Measurements from ENCODE around the gene INSIG2. TPM values are rescaled to one million over a fixed set of nuclear protein-coding genes. Genes with fewer than 3 reads are reported as not detected.

INSIG2 gene
- total RNA-seq, 3 donors from 2014 or later: 14.6 to 27.8 (median 14.8) TPM

DNA sequence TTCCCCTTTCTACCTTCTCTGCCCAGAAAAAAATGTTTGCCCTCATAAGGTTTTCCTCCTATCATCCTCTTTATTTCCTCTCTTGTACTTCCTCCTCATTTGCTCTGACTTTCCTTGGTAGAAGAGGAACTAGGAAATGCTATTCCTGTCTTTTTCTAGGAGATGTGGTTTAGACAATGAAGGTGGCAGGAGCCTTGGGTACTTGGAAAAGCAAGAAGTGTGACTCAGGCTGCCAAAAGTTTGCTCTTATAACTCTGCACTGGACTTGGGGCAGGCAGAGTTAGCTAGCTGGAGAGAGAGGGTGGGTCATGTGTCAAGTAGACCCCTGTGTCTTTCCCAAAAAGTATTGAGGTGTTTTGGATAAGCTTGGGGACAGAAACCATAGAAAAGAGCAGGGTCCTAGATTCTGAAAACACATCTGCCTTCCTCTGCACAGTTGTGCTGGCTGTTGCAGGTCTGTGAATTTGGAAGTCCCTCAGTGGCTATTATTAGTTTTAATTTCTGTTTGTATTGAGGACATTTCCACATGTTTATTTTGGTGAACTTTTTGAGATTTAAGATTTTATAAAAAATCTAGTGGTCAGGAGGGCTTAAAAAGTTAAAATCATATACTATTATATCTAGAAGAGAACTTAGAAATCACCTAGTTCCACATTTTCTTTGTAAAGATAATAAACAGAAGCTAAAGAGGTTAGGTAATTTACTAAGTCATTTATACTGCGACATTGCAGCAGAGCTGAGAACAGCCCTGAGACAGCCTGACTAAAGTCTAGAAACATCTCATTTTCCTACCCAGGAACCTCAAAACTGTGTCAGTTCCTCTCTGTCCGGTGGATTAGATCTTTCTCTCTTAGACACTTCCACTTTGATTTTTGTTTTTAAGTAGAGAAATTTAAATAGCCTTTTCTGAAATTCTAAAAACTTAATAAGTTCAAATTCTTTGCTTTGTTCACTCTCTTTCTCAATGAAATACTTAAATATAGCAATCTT is 16.0 kb downstream of the INSIG2 start:
- H3K36me3 ChIP-seq (ENCODE audit: low read depth): no peaks in the 10 kb centered on the region
- no peaks in the 10 kb centered on the region for H3K9me3 ChIP-seq
- intact Hi-C loops (cut with DNase I, micrococcal nuclease): no loop called here
- no peaks in the 10 kb centered on the region for H3K4me1 ChIP-seq (ENCODE audit: low read depth)
- DNase-seq: no peak
- ATAC-seq: no peak
- no peak overlapping the region for H3K4me3 ChIP-seq
- TF ChIP-seq, protein P1, sequence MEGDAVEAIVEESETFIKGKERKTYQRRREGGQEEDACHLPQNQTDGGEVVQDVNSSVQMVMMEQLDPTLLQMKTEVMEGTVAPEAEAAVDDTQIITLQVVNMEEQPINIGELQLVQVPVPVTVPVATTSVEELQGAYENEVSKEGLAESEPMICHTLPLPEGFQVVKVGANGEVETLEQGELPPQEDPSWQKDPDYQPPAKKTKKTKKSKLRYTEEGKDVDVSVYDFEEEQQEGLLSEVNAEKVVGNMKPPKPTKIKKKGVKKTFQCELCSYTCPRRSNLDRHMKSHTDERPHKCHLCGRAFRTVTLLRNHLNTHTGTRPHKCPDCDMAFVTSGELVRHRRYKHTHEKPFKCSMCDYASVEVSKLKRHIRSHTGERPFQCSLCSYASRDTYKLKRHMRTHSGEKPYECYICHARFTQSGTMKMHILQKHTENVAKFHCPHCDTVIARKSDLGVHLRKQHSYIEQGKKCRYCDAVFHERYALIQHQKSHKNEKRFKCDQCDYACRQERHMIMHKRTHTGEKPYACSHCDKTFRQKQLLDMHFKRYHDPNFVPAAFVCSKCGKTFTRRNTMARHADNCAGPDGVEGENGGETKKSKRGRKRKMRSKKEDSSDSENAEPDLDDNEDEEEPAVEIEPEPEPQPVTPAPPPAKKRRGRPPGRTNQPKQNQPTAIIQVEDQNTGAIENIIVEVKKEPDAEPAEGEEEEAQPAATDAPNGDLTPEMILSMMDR (IDR thresholded peaks at IDR 0.05): no peak

DNA sequence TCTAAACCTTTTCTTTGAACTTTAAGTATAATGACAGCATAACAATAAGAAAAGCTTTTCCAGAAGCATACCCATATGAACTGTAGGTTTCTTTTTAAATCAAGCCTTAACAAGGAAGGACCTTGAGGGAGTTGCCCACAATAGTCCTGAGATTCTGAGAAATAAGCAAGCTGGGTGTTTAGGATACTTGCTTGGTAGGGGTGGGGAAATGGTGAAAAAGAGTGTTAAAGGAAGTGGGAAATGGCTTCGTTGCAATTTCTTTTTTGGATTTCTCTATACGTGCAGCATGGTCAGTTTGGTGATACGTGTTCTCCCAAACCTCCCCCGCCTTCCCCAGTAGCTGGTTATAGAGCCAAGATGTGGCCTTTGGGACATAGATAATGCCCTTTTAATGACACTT is 17.2 kb downstream of the INSIG2 start:
- DNase-seq (no peak), ATAC-seq (no peak)
- TF ChIP-seq, protein P1 (IDR thresholded peaks at IDR 0.05): no peak
- no peaks in the 10 kb centered on the region for H3K4me1 ChIP-seq (ENCODE audit: low read depth)
- no peak overlapping the region for H3K4me3 ChIP-seq
- no peaks in the 10 kb centered on the region for H3K36me3 ChIP-seq (ENCODE audit: low read depth)
- intact Hi-C loops (cut with DNase I, micrococcal nuclease): no loop called here
- no peaks in the 10 kb centered on the region for H3K9me3 ChIP-seq

DNA sequence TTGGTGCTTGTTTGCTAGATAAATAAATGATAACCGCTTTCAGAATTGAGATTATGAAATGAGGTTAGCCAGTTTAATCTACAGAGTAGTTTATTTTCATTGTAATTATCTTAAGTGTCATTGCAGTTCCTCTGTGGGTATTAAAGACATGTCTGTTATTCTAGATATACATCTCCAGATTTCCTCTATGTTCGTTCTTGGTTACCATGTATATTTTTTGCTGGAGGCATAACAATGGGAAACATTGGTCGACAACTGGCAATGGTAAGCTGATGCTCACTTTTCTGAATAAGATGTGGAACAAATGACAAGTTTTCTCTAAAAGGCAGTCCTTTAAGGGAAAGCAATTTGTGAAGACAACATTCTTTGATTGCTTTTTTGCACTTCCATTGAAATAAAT is 18.7 kb downstream of the INSIG2 start:
- Histone ChIP-seq H3K9me3 (no peaks in the 10 kb centered on the region), H3K4me3 (no peak overlapping the region), H3K36me3 (ENCODE audit: low read depth) (no peaks in the 10 kb centered on the region), H3K4me1 (ENCODE audit: low read depth) (no peaks in the 10 kb centered on the region)
- ATAC-seq (no peak), DNase-seq (no peak)
- TF ChIP-seq, protein P1 (IDR thresholded peaks at IDR 0.05): no peak
- intact Hi-C loops (cut with DNase I, micrococcal nuclease): no loop called here

DNA sequence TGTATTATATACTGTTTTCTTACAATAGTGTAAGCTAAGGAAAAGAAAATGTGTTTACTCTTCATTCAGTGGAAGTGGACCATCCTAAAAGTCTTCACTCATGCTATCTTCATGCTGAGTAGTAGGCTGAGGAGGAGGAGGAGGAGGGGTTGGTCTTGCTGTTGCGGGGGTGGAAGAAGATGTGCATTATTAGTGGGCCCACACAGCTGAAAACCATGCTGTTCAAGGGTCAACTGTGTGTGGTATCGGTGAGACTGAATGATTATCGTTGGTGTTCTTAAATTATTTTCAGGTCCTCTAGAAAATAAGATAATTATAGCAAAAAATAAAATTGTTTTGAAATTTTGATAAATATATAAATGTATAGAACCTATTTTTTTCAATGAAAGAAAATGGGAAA is 22.0 kb downstream of the INSIG2 start:
- Histone ChIP-seq H3K4me3 (no peak overlapping the region), H3K9me3 (no peaks in the 10 kb centered on the region), H3K4me1 (ENCODE audit: low read depth) (no peaks in the 10 kb centered on the region), H3K36me3 (ENCODE audit: low read depth) (no peaks in the 10 kb centered on the region)
- intact Hi-C loops (cut with DNase I, micrococcal nuclease): no loop called here
- DNase-seq (no peak), ATAC-seq (no peak)
- TF ChIP-seq, protein P1 (IDR thresholded peaks at IDR 0.05): no peak

DNA sequence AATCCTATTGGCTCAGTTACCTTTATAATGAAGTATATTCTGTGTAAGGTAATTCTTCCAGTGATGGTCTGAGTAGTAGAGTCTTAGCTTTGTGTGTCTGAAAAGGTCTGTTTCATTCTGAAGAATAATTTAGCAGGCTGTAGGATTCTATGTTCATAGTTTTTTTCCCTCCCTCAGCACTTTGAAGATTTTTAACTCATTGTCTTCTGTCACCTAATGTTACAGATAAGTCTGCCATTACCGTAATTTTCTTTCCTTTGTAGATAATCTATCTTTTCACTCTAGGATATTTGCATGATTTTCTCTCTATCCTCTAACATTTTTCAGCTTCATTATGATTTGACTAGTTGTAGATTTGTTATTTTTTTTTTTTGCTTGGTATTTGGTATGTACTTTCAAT is 22.7 kb downstream of the INSIG2 start:
- TF ChIP-seq, protein P1 (IDR thresholded peaks at IDR 0.05): no peak
- no peaks in the 10 kb centered on the region for H3K9me3 ChIP-seq
- H3K36me3 ChIP-seq (ENCODE audit: low read depth): no peaks in the 10 kb centered on the region
- intact Hi-C loops (cut with DNase I, micrococcal nuclease): no loop called here
- no peaks in the 10 kb centered on the region for H3K4me1 ChIP-seq (ENCODE audit: low read depth)
- H3K4me3 ChIP-seq: no peak overlapping the region
- no peak for DNase-seq
- ATAC-seq: no peak
